DOHH2 (cell line): Measurements from ENCODE around the gene CPAMD8.

Experiments used
- H3F3A ChIP-seq: fragments of 200-600 bp; sonication (generic), shearing (Covaris generic); 2 replicates; pipeline ENCODE4 v1.6.0; 2016; ENCODE audit warnings: antibody characterized with exemption, mild to moderate bottlenecking; ENCODE audit not compliant: control insufficient read depth, insufficient read depth
- H3K27ac ChIP-seq: fragments of 200-600 bp; sonication (generic); 2 replicates; pipeline ENCODE4 v1.5.1; 2014; ENCODE audit warnings: low read depth, mild to moderate bottlenecking, low read length, moderate library complexity
- H3K27me3 ChIP-seq: fragments of 200-600 bp; sonication (generic); 2 replicates; pipeline ENCODE4 v1.6.1; 2014; ENCODE audit warnings: mild to moderate bottlenecking, low read length, mixed read lengths; ENCODE audit not compliant: control insufficient read depth
- H3K36me3 ChIP-seq: fragments of 200-600 bp; sonication (generic); 2 replicates; pipeline ENCODE4 v1.6.1; 2014; ENCODE audit warnings: mild to moderate bottlenecking, low read length, moderate library complexity, mixed read lengths; ENCODE audit not compliant: control insufficient read depth
- H3K4me1 ChIP-seq: fragments of 200-600 bp; sonication (generic); 2 replicates; pipeline ENCODE4 v1.6.1; 2014; ENCODE audit warnings: mild to moderate bottlenecking, low read length, mixed read lengths; ENCODE audit not compliant: control insufficient read depth
- H3K4me2 ChIP-seq: fragments of 200-600 bp; sonication (generic); 2 replicates; pipeline ENCODE4 v1.6.0; 2014; ENCODE audit warnings: mild to moderate bottlenecking, low read length, moderate library complexity
- H3K4me3 ChIP-seq: fragments of 200-600 bp; sonication (generic); 2 replicates; pipeline ENCODE4 v1.5.1; 2014; ENCODE audit warnings: mild to moderate bottlenecking, low read length, mixed read lengths
- H3K79me2 ChIP-seq: fragments of 200-600 bp; sonication (generic); 2 replicates; pipeline ENCODE4 v1.6.1; 2014; ENCODE audit warnings: mild to moderate bottlenecking, low read length, mixed read lengths; ENCODE audit not compliant: control insufficient read depth
- H3K9me2 ChIP-seq: fragments of 200-600 bp; sonication (generic); replicated peaks from 2 replicates; pipeline ENCODE4 v1.6.1; 2014; ENCODE audit warnings: mild to moderate bottlenecking, low read length, mixed read lengths; ENCODE audit not compliant: control insufficient read depth
- H3K9me3 ChIP-seq: fragments of 200-600 bp; sonication (generic); 2 replicates; pipeline ENCODE4 v1.6.1; 2014; ENCODE audit warnings: antibody characterized with exemption, low read length, mixed read lengths; ENCODE audit not compliant: control insufficient read depth, insufficient read depth
- H4K20me1 ChIP-seq: fragments of 200-600 bp; sonication (generic); 2 replicates; pipeline ENCODE4 v1.6.0; 2014; ENCODE audit warnings: low read depth, mild to moderate bottlenecking, antibody characterized with exemption, low read length, moderate library complexity; ENCODE audit not compliant: control insufficient read depth, insufficient read depth
- EZH2phosphoT487 ChIP-seq: fragments of 200-600 bp; sonication (generic); IDR thresholded peaks from 2 replicates; pipeline ENCODE4 v1.6.1; 2017; ENCODE audit warnings: borderline replicate concordance, mild to moderate bottlenecking, antibody characterized with exemption, low read length, moderate library complexity, mixed read lengths
- TF ChIP-seq, protein P1 (sequence below): fragments of 200-600 bp; sonication (generic); IDR thresholded peaks from one replicate; pipeline ENCODE4 v1.5.1; 2014; ENCODE audit warnings: antibody characterized with exemption, mild to moderate bottlenecking, low read depth, low read length; ENCODE audit not compliant: poor library complexity, severe bottlenecking

Gene CPAMD8

DNA sequence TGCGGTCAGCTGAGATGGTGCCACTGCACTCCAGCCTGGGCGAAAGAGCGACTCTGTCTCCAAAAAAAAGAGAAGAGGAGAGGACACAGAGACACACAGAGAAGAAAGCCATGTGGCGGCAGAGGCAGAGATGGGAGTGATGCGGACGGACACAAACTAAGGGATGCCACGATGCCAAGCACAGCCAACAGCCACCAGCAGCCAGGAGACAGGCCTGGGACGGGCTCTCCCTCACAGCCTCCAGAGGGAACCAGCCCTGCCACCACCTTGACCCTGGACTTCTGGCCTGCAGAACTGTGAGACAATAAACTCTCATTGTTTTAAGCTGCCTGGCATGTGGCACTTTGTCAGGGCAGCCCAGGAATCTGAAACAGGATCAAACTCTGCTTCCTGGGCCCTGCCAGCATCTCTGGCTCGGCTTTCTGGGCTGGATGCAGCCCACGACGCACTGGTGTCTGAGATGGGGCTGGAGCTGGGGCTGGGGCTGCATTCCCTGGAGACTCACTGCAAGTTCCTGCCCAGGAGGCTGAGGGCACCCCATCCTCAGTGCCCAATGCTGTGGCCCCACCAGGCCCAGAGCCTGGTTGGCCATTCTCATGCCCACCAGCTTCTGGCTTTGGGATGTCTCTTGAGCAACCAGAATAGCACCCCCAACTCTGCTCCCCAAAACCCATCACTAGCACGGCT is 134.8 kb downstream of the CPAMD8 start:
- peak overlapping the region; percentile 85 for H3K4me2 ChIP-seq
- H3K4me3 ChIP-seq: peak overlapping the region; percentile 94
- H3K27ac ChIP-seq: peak overlapping the region; percentile 97
- no peaks in the 10 kb centered on the region for H3K27me3 ChIP-seq
- H3K9me2 ChIP-seq: no peaks in the 10 kb centered on the region
- H3K36me3 ChIP-seq: peaks cover 41% of the 10 kb centered on the region
- H3K4me1 ChIP-seq: peaks cover 98% of the 10 kb centered on the region
- H3K79me2 ChIP-seq: peaks cover 39% of the 10 kb centered on the region
- TF ChIP-seq EZH2phosphoT487: no peak
- TF ChIP-seq, protein P1, sequence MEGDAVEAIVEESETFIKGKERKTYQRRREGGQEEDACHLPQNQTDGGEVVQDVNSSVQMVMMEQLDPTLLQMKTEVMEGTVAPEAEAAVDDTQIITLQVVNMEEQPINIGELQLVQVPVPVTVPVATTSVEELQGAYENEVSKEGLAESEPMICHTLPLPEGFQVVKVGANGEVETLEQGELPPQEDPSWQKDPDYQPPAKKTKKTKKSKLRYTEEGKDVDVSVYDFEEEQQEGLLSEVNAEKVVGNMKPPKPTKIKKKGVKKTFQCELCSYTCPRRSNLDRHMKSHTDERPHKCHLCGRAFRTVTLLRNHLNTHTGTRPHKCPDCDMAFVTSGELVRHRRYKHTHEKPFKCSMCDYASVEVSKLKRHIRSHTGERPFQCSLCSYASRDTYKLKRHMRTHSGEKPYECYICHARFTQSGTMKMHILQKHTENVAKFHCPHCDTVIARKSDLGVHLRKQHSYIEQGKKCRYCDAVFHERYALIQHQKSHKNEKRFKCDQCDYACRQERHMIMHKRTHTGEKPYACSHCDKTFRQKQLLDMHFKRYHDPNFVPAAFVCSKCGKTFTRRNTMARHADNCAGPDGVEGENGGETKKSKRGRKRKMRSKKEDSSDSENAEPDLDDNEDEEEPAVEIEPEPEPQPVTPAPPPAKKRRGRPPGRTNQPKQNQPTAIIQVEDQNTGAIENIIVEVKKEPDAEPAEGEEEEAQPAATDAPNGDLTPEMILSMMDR: no peak
- H4K20me1 ChIP-seq: no peaks in the 10 kb centered on the region
- H3K9me3 ChIP-seq: no peaks in the 10 kb centered on the region
- H3F3A ChIP-seq: peaks cover 42% of the 10 kb centered on the region

DNA sequence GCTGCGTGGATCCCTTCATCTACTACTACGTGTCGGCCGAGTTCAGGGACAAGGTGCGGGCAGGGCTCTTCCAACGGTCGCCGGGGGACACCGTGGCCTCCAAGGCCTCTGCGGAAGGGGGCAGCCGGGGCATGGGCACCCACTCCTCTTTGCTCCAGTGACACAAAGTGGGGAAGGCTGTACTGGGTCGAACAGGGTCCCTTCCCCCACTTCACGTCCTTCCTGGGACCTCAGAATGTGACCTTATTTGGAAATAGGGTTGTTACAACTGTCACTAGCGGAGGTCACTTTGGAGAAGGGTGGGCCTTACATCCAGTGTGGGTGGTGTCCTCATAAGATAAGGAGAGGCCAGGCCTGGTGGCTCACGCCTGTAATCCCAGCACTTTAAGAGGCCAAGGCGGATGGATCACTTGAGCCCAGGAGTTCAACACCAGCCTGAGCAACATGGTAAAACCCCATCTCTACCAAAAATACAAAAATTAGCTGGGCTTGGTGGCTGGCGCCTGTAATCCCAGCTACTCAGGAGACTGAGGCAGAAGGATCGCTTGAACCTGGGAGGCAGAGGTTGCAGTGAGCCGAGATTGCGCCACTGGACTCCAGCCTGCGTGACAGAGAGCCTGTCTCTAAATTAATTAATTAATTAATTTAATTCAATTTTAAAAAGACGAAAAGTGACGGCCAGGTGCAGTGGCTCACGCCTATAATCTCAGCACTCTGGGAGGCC is 136.0 kb downstream of the CPAMD8 start:
- H3K79me2 ChIP-seq: peaks cover 39% of the 10 kb centered on the region

DNA sequence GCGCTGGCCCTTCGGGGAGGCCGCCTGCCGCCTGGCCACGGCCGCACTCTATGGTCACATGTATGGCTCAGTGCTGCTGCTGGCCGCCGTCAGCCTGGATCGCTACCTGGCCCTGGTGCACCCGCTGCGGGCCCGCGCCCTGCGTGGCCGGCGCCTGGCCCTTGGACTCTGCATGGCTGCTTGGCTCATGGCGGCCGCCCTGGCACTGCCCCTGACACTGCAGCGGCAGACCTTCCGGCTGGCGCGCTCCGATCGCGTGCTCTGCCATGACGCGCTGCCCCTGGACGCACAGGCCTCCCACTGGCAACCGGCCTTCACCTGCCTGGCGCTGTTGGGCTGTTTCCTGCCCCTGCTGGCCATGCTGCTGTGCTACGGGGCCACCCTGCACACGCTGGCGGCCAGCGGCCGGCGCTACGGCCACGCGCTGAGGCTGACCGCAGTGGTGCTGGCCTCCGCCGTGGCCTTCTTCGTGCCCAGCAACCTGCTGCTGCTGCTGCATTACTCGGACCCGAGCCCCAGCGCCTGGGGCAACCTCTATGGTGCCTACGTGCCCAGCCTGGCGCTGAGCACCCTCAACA is 136.6 kb downstream of the CPAMD8 start:
- H4K20me1 ChIP-seq: no peaks in the 10 kb centered on the region
- H3K9me3 ChIP-seq: no peaks in the 10 kb centered on the region
- TF ChIP-seq, protein P1: no peak
- no peak for TF ChIP-seq EZH2phosphoT487
- H3K79me2 ChIP-seq: peaks cover 39% of the 10 kb centered on the region
- peak overlapping the region; percentile 85 for H3K4me2 ChIP-seq
- peak overlapping the region; percentile 94 for H3K4me3 ChIP-seq
- H3K9me2 ChIP-seq: no peaks in the 10 kb centered on the region
- H3K27me3 ChIP-seq: no peaks in the 10 kb centered on the region
- peak overlapping the region; percentile 97 for H3K27ac ChIP-seq
- H3K4me1 ChIP-seq: peaks cover 81% of the 10 kb centered on the region
- H3K36me3 ChIP-seq: peaks cover 41% of the 10 kb centered on the region
- peaks cover 43% of the 10 kb centered on the region for H3F3A ChIP-seq

More for the DNA sequence above, 136.0 kb downstream of the CPAMD8 start:
- Histone ChIP-seq H3K9me2 (no peaks in the 10 kb centered on the region), H3K4me2 (peak overlapping the region; percentile 85), H3K27me3 (no peaks in the 10 kb centered on the region), H3F3A (peaks cover 48% of the 10 kb centered on the region), H3K4me1 (peaks cover 87% of the 10 kb centered on the region), H3K9me3 (no peaks in the 10 kb centered on the region), H3K4me3 (peak overlapping the region; percentile 94), H3K36me3 (peaks cover 41% of the 10 kb centered on the region), H4K20me1 (no peaks in the 10 kb centered on the region), H3K27ac (peak overlapping the region; percentile 97)
- TF ChIP-seq, protein P1: no peak
- no peak for TF ChIP-seq EZH2phosphoT487
